Measurements from ENCODE around the gene RPA1. TPM values are rescaled to one million over a fixed set of nuclear protein-coding genes. Genes with fewer than 3 reads are reported as not detected.

The RPA1 gene
- total and polyA plus RNA-seq, 2 of the 8 experiments (the other 6 are each of a cell fraction or from before 2014, with no cell fraction given) = 79.1 to 194 TPM

DNA sequence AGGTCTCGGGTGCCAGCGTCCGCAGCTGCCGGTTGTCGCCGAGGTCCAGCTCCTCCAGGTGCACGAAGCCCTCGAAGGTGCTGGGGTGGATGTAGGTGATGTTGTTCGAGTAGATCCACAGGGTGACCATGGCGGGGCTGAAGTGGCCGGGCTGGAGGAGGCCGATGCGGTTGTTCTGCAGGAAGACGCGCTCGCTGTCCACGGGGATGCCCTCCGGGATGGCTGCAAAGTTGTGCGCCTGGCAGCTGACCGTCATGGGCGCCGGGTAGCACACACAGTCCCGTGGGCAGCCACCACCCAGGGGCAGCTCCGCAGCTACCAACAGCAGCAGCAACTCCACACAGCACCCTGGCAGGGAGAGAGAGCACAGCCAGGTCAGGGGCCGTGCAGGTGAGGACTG lies 107.7 kb downstream of the RPA1 start:
- Histone ChIP-seq H3K18ac (ENCODE audit: extremely low read depth, low read length) (no peak overlapping the region), H4K8ac (ENCODE audit: extremely low read depth, insufficient read depth, low read length) (peak overlapping the region; percentile 25; the same call in 1 of the 2 replicates), H4K20me1 (replicated peaks in 1 of 2; ENCODE audit: control insufficient read depth in 1 of 2, insufficient read depth in 2 of 2, low read length in 2 of 2) (peaks cover 0 to 1% of the 10 kb centered on the region in 2 experiments), H3K23ac (ENCODE audit: insufficient read length) (no peak overlapping the region), H3K27me3 (replicated peaks in 1 of 4; ENCODE audit: control insufficient read depth in 3 of 4, extremely low read depth in 1 of 4, insufficient read depth in 3 of 4, low read length in 3 of 4) (peaks cover 0 to 4% (median 3%) of the 10 kb centered on the region in 4 experiments; a peak in 3 of 7 replicates), H3K9ac (replicated peaks in 1 of 4; ENCODE audit: extremely low read depth in 1 of 4, low read depth in 3 of 4, low read length in 3 of 4) (no peak overlapping the region), H3K4me3 (ENCODE audit: extremely low read depth in 1 of 4, insufficient read depth in 2 of 4, low read depth in 3 of 4, low read length in 4 of 4) (no peak overlapping the region), H2BK20ac (ENCODE audit: low read length) (no peak overlapping the region), H4K91ac (replicated peaks; ENCODE audit: insufficient read length, low read length) (no peak overlapping the region), H2AFZ (ENCODE audit: low read length) (no peak overlapping the region), H3K27ac (ENCODE audit: low read depth, low read length) (no peak overlapping the region), H2BK120ac (replicated peaks; ENCODE audit: low read depth, low read length) (no peak overlapping the region), H2AK5ac (ENCODE audit: low read depth, low read length) (no peak overlapping the region), H3K4me1 (replicated peaks in 1 of 4; ENCODE audit: control insufficient read depth in 3 of 4, insufficient read depth in 4 of 4, low read length in 3 of 4) (no peaks in the 10 kb centered on the region), H2BK5ac (ENCODE audit: low read depth, low read length) (no peak overlapping the region), H3K4ac (replicated peaks; ENCODE audit: insufficient read length, low read depth, low read length) (no peak overlapping the region), H3K56ac (replicated peaks; ENCODE audit: insufficient read length, low read depth, low read length) (no peak overlapping the region), H3K79me1 (ENCODE audit: low read depth, low read length) (no peaks in the 10 kb centered on the region), H4K5ac (ENCODE audit: insufficient read length, low read depth, low read length) (no peak overlapping the region), H3K14ac (ENCODE audit: insufficient read length) (no peak overlapping the region), H3K79me2 (ENCODE audit: control insufficient read depth in 1 of 2, insufficient read depth in 2 of 2, low read length in 2 of 2) (no peaks in the 10 kb centered on the region), H3K36me3 (ENCODE audit: control insufficient read depth in 2 of 4, insufficient read depth in 4 of 4, low read length in 3 of 4) (no peaks in the 10 kb centered on the region), H2BK15ac (ENCODE audit: low read length) (no peak overlapping the region), H2BK12ac (ENCODE audit: low read depth, low read length) (no peak overlapping the region), H3K23me2 (ENCODE audit: low read depth, low read length) (no peaks in the 10 kb centered on the region), H3K9me3 (ENCODE audit: insufficient read depth in 2 of 2, low read depth in 1 of 2, low read length in 1 of 2) (no peaks in the 10 kb centered on the region), H3K4me2 (ENCODE audit: insufficient read depth in 1 of 2, low read depth in 2 of 2, low read length in 2 of 2) (no peak overlapping the region)
- ChIA-PET CTCF (ENCODE audit: partially characterized antibody) (interaction anchor here (0.5 to 1.2 kb wide), 5 partner anchors 13 to 73 kb away, joined by 3 to 4 read pairs (median 3); no protein-coding TSS in a partner anchor), POLR2A (ENCODE audit: partially characterized antibody) (no interaction called here)
- DNase-seq (ENCODE audit: low read depth in 1 of 2, low spot score in 2 of 2) (no peak), FAIRE-seq (no peak)
- 98% methylated on average over 21 of the region's 25 CpGs; no CpG with 5 or more reads in 1 of the 2 experiments for WGBS, 2 experiments (ENCODE audit: extremely low coverage in 1 of 2, insufficient coverage in 1 of 2, insufficient read length in 1 of 2, insufficient replicate concordance in 2 of 2, low coverage in 1 of 2, low lambda C conversion rate in 2 of 2, missing lambda C conversion rate in 1 of 2)
- TF ChIP-seq ASH2L (IDR thresholded peaks at IDR 0.05; ENCODE audit: low read length) = no peak
- TF ChIP-seq FOSL1 (IDR thresholded peaks at IDR 0.05; ENCODE audit: insufficient read depth, low read depth, low read length) = no peak
- no peak for TF ChIP-seq YY1 (IDR thresholded peaks at IDR 0.05; ENCODE audit: low read depth, low read length)
- TF ChIP-seq, protein P1, sequence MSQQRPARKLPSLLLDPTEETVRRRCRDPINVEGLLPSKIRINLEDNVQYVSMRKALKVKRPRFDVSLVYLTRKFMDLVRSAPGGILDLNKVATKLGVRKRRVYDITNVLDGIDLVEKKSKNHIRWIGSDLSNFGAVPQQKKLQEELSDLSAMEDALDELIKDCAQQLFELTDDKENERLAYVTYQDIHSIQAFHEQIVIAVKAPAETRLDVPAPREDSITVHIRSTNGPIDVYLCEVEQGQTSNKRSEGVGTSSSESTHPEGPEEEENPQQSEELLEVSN (IDR thresholded peaks at IDR 0.05) = no peak
- no peak for TF ChIP-seq CHD2 (IDR thresholded peaks at IDR 0.05; ENCODE audit: low read length)
- TF ChIP-seq HDAC6 (IDR thresholded peaks at IDR 0.05; ENCODE audit: low read depth, low read length) = no peak
- no peak for TF ChIP-seq GABPA (IDR thresholded peaks at IDR 0.05; ENCODE audit: borderline replicate concordance, insufficient read depth, low read length)
- no peak for TF ChIP-seq POLR2AphosphoS5 (IDR thresholded peaks at IDR 0.05; ENCODE audit: low read depth, low read length)
- TF ChIP-seq RFX5 (IDR thresholded peaks at IDR 0.05; ENCODE audit: borderline replicate concordance, low read depth, low read length) = no peak
- no peak for TF ChIP-seq SRF (IDR thresholded peaks at IDR 0.05; ENCODE audit: low read depth, low read length)
- TF ChIP-seq TCF12 (IDR thresholded peaks at IDR 0.05; ENCODE audit: low read depth, low read length) = no peak
- no peak for TF ChIP-seq CBX8 (IDR thresholded peaks at IDR 0.05; ENCODE audit: borderline replicate concordance, low read depth, low read length)
- no peak for TF ChIP-seq CREB1 (IDR thresholded peaks at IDR 0.05)
- TF ChIP-seq RAD21 (IDR thresholded peaks at IDR 0.05 in 1 of 2, conservative IDR thresholded peaks at IDR 0.05 in 1 of 2; ENCODE audit: low read depth in 2 of 2, low read length in 2 of 2) = no peak
- no peak for TF ChIP-seq TEAD4 (IDR thresholded peaks at IDR 0.05; ENCODE audit: low read depth, low read length)

All from H1 (cell line).